Omental fat pad (tissue), 4 donors: Measurements from ENCODE around the gene GALNT17. TPM values are rescaled to one million over a fixed set of nuclear protein-coding genes. Genes with fewer than 3 reads are reported as not detected.

Source experiments
- ATAC-seq: fragments of 150-250 bp; one replicate; pipeline ENCODE4 v1.9.1; 2016; ENCODE audit warnings: mild to moderate bottlenecking, moderate library complexity; ENCODE audit not compliant: low FRiP score
- DNase-seq: peaks from one replicate; pipeline ENCODE4 v3.0.0-alpha.2; 2019; ENCODE audit warnings: low spot score
- CTCF ChIP-seq, 3 donors: fragments of 450-650 bp; IDR thresholded peaks; one replicate each; pipeline ENCODE4 v1.5.1; 2016 to 2017; ENCODE audit warnings: antibody characterized with exemption in 3 of 3, mild to moderate bottlenecking in 3 of 3, moderate library complexity in 2 of 3
- small RNA-seq: library from RNA; depleted of rRNA; stranded (forward); fragments of <200 nt; gene quantifications from one replicate; pipeline ENCODE3, GENCODE V24; 2016
- total RNA-seq, 4 donors: library from RNA; depleted of rRNA; stranded (reverse); fragments of >200 nt; gene quantifications; one replicate each; pipeline ENCODE4 v1.1.0, GENCODE V29; 2016

GALNT17 gene
- total RNA-seq, 4 donors from 2014 or later, result 1.6 to 12.6 (median 2.9) TPM

- DNase-seq (no peak), ATAC-seq (no peak)
- no peak for TF ChIP-seq CTCF (IDR thresholded peaks at IDR 0.05)
Measured at GRCh38 chr7:71753956-71754664, 622.2 kb downstream of the GALNT17 start.

- ATAC-seq, result no peak
- TF ChIP-seq CTCF (IDR thresholded peaks at IDR 0.05), result no peak
- DNase-seq, result no peak
Measured at GRCh38 chr7:71754828-71755227, 622.9 kb downstream of the GALNT17 start.

- TF ChIP-seq CTCF (IDR thresholded peaks at IDR 0.05), result no peak
- ATAC-seq (no peak), DNase-seq (no peak)
Measured at GRCh38 chr7:71761336-71761735, 629.4 kb downstream of the GALNT17 start.

Small RNA genes lying within 50 kb of the gene (small RNA-seq; reads per million reads assigned to genes)
- not detected for gene MIR3914-1
- gene RN7SKP75, result not detected
